H9 (cell line): ENCODE data around the gene TBC1D22A. TPM values are rescaled to one million over a fixed set of nuclear protein-coding genes. Genes with fewer than 3 reads are reported as not detected.

ENCODE experiments used
- DNase-seq: peaks from one replicate; pipeline ENCODE4 v3.0.0-alpha.2; 2017
- H2AFZ ChIP-seq: one replicate; pipeline ENCODE4 v1.6.1; 2013; ENCODE audit warnings: mild to moderate bottlenecking, low read length, control low read depth, moderate library complexity
- H2AK5ac ChIP-seq: 2 replicates; pipeline ENCODE4 v1.6.1; 2013; ENCODE audit warnings: low read length, control low read depth, mixed read lengths; ENCODE audit not compliant: insufficient read length
- H2BK120ac ChIP-seq: one replicate; pipeline ENCODE4 v1.6.1; 2013; ENCODE audit warnings: low read depth, mild to moderate bottlenecking, low read length, control low read depth, inconsistent platforms; ENCODE audit not compliant: poor library complexity, severe bottlenecking
- H2BK12ac ChIP-seq: 2 replicates; pipeline ENCODE4 v1.6.1; 2013; ENCODE audit warnings: low read length, control low read depth, mixed read lengths, low read depth; ENCODE audit not compliant: insufficient read length
- H2BK15ac ChIP-seq: 2 replicates; pipeline ENCODE4 v1.6.1; 2013; ENCODE audit warnings: low read depth, low read length, control low read depth
- H2BK20ac ChIP-seq: one replicate; pipeline ENCODE4 v1.6.1; 2013; ENCODE audit warnings: low read depth, mild to moderate bottlenecking, low read length, control low read depth, inconsistent platforms; ENCODE audit not compliant: poor library complexity, severe bottlenecking
- H2BK5ac ChIP-seq: 2 replicates; pipeline ENCODE4 v1.6.1; 2013; ENCODE audit warnings: low read length, control low read depth, mixed read lengths; ENCODE audit not compliant: insufficient read length
- H3K14ac ChIP-seq: 2 replicates; pipeline ENCODE4 v1.6.1; 2013; ENCODE audit warnings: low read length, control low read depth; ENCODE audit not compliant: insufficient read depth
- H3K18ac ChIP-seq: 2 replicates; pipeline ENCODE4 v1.6.1; 2013; ENCODE audit warnings: low read depth, mild to moderate bottlenecking, mixed read lengths, low read length, control low read depth; ENCODE audit not compliant: insufficient read length
- H3K23ac ChIP-seq: 2 replicates; pipeline ENCODE4 v1.6.1; 2013; ENCODE audit warnings: low read length, control low read depth, mixed read lengths, low read depth; ENCODE audit not compliant: insufficient read length
- H3K23me2 ChIP-seq: 2 replicates; pipeline ENCODE4 v1.6.1; 2013; ENCODE audit warnings: low read depth, mild to moderate bottlenecking, mixed read lengths, low read length, control low read depth; ENCODE audit not compliant: insufficient read length, poor library complexity, severe bottlenecking
- H3K27ac ChIP-seq: 2 replicates; pipeline ENCODE4 v1.5.1; 2013; ENCODE audit warnings: low read length, control low read depth, mixed read lengths, low read depth; ENCODE audit not compliant: insufficient read length
- H3K27me3 ChIP-seq: 2 replicates; pipeline ENCODE4 v1.6.1; 2013; ENCODE audit warnings: low read length, control low read depth, inconsistent platforms; ENCODE audit not compliant: insufficient read depth
- H3K4ac ChIP-seq: 2 replicates; pipeline ENCODE4 v1.6.1; 2013; ENCODE audit warnings: low read depth, mild to moderate bottlenecking, control low read depth, inconsistent platforms, low read length, moderate library complexity
- H3K4me1 ChIP-seq: 2 replicates; pipeline ENCODE4 v1.6.1; 2013; ENCODE audit warnings: low read length, control low read depth, inconsistent platforms; ENCODE audit not compliant: insufficient read depth
- H3K4me2 ChIP-seq: 2 replicates; pipeline ENCODE4 v1.6.1; 2013; ENCODE audit warnings: low read length, control low read depth, mixed read lengths; ENCODE audit not compliant: insufficient read length, insufficient read depth
- H3K56ac ChIP-seq: 2 replicates; pipeline ENCODE4 v1.6.1; 2013; ENCODE audit warnings: low read depth, mild to moderate bottlenecking, mixed read lengths, low read length, control low read depth; ENCODE audit not compliant: insufficient read length
- H3K79me1 ChIP-seq: 2 replicates; pipeline ENCODE4 v1.6.1; 2013; ENCODE audit warnings: low read depth, mild to moderate bottlenecking, moderate library complexity, low read length, control low read depth, inconsistent platforms; ENCODE audit not compliant: insufficient read depth, poor library complexity, severe bottlenecking
- H3K79me2 ChIP-seq: 2 replicates; pipeline ENCODE4 v1.6.1; 2013; ENCODE audit warnings: low read length, control low read depth, inconsistent platforms; ENCODE audit not compliant: insufficient read depth
- H3K9ac ChIP-seq: 2 replicates; pipeline ENCODE4 v1.6.1; 2013; ENCODE audit warnings: low read length, control low read depth, mixed read lengths; ENCODE audit not compliant: insufficient read length; ENCODE audit errors: extremely low read depth
- H3K9me3 ChIP-seq: one replicate; pipeline ENCODE4 v1.6.1; 2013; ENCODE audit warnings: low read depth, low read length, inconsistent platforms; ENCODE audit not compliant: control insufficient read depth
- H3T11ph ChIP-seq: one replicate; pipeline ENCODE4 v1.6.1; 2013; ENCODE audit warnings: mild to moderate bottlenecking, low read length, control low read depth, inconsistent platforms
- H4K20me1 ChIP-seq: one replicate; pipeline ENCODE4 v1.6.1; 2013; ENCODE audit not compliant: control insufficient read depth, insufficient read length, insufficient read depth
- H4K5ac ChIP-seq: 2 replicates; pipeline ENCODE4 v1.6.1; 2013; ENCODE audit warnings: low read depth, mild to moderate bottlenecking, mixed read lengths, low read length, control low read depth; ENCODE audit not compliant: insufficient read length
- H4K8ac ChIP-seq: replicated peaks from 2 replicates; pipeline ENCODE4 v1.6.1; 2013; ENCODE audit warnings: low read length, control low read depth, mixed read lengths, low read depth; ENCODE audit not compliant: insufficient read length
- H4K91ac ChIP-seq: 2 replicates; pipeline ENCODE4 v1.6.1; 2013; ENCODE audit warnings: low read depth, mild to moderate bottlenecking, moderate library complexity, mixed read lengths, low read length, control low read depth; ENCODE audit not compliant: insufficient read length
- H3K27ac Mint-ChIP-seq, 3 experiments: 2 replicates in 2 of 3; 3 replicates in 1 of 3; pipeline ENCODE4 v1.8.0; 2020 to 2021; ENCODE audit warnings: mixed read lengths in 3 of 3, mild to moderate bottlenecking in 1 of 3, moderate library complexity in 1 of 3
- H3K27me3 Mint-ChIP-seq: 2 replicates; pipeline ENCODE4 v1.8.0; 2021; ENCODE audit warnings: low read depth, mild to moderate bottlenecking, moderate library complexity, mixed read lengths
- H3K36me3 Mint-ChIP-seq, 3 experiments: 2 replicates in 2 of 3; 3 replicates in 1 of 3; pipeline ENCODE4 v1.8.0; 2020 to 2021; ENCODE audit warnings: low read depth in 3 of 3, mixed read lengths in 3 of 3; ENCODE audit not compliant: insufficient read depth in 1 of 3
- H3K4me1 Mint-ChIP-seq, 2 experiments: 2 replicates each; pipeline ENCODE4 v1.8.0; 2020; ENCODE audit warnings: mixed read lengths in 2 of 2
- H3K4me3 Mint-ChIP-seq, 2 experiments: 2 replicates in 1 of 2; 3 replicates in 1 of 2; pipeline ENCODE4 v1.8.0; 2020 to 2021; ENCODE audit warnings: mild to moderate bottlenecking in 2 of 2, mixed read lengths in 2 of 2, moderate library complexity in 1 of 2
- H3K9me3 Mint-ChIP-seq, 2 experiments: 2 replicates in 1 of 2; 3 replicates in 1 of 2; pipeline ENCODE4 v1.8.0; 2020; ENCODE audit warnings: mild to moderate bottlenecking in 2 of 2, mixed read lengths in 2 of 2, moderate library complexity in 1 of 2
- CTCF ChIP-seq: fragments of 200-600 bp; sonication (generic); conservative IDR thresholded peaks from 3 replicates; pipeline ENCODE4 v1.8.0; 2021; ENCODE audit warnings: antibody characterized with exemption, mild to moderate bottlenecking
- WGBS: extraction: QIAGEN DNeasy Blood & Tissue Kit; methylation state at CpG from one replicate; pipeline ENCODE4 v1.1.7; 2013; ENCODE audit warnings: missing lambda C conversion rate, low lambda C conversion rate, mixed read lengths; ENCODE audit not compliant: insufficient read length; ENCODE audit errors: extremely low coverage; 5-methylcytosine and 5-hydroxymethylcytosine counted together
- total RNA-seq: library from RNA; stranded (reverse); gene quantifications from 2 replicates; pipeline ENCODE4 v1.2.1, GENCODE V29; 2021

TBC1D22A gene
- total RNA-seq, 1 experiment from 2014 or later: 20.8 TPM

- Histone ChIP-seq H2BK12ac (no peak overlapping the region), H3K79me1 (no peaks in the 10 kb centered on the region), H3K56ac (no peak overlapping the region), H3K79me2 (no peaks in the 10 kb centered on the region), H3K4ac (no peak overlapping the region), H3K9me3 (no peaks in the 10 kb centered on the region), H2AFZ (no peak overlapping the region), H3K14ac (no peak overlapping the region), H3K27me3 (no peaks in the 10 kb centered on the region), H2BK15ac (no peak overlapping the region), H3K9ac (no peak overlapping the region), H4K5ac (no peak overlapping the region), H3K4me1 (no peaks in the 10 kb centered on the region), H3K27ac (no peak overlapping the region), H3K4me2 (no peak overlapping the region), H3K23me2 (no peaks in the 10 kb centered on the region), H4K20me1 (peaks cover 6% of the 10 kb centered on the region), H2AK5ac (no peak overlapping the region), H2BK120ac (no peak overlapping the region), H2BK20ac (no peak overlapping the region), H3K18ac (no peak overlapping the region), H3K23ac (no peak overlapping the region), H2BK5ac (no peak overlapping the region), H3T11ph (no peak overlapping the region), H4K91ac (no peak overlapping the region), H4K8ac (no peak overlapping the region)
- H3K27me3 Mint-ChIP-seq: no peaks in the 10 kb centered on the region
- peaks cover 0 to 9% of the 10 kb centered on the region in 2 experiments; a peak in 1 of 4 replicates for H3K4me1 Mint-ChIP-seq
- no peak overlapping the region for H3K27ac Mint-ChIP-seq
- no CpG with 5 or more reads among the region's 9 CpGs for WGBS
- no peak for TF ChIP-seq CTCF
- no peak overlapping the region for H3K4me3 Mint-ChIP-seq
- no peak for DNase-seq
- no peaks in the 10 kb centered on the region for H3K9me3 Mint-ChIP-seq
- peaks cover 6 to 26% (median 24%) of the 10 kb centered on the region in 3 experiments; a peak in 6 of 7 replicates for H3K36me3 Mint-ChIP-seq
Observed at GRCh38 chr22:46723882-46724281, 38.6 kb upstream of the TBC1D22A start.
